HL-60 (cell line): ENCODE results near the gene ALK.

ENCODE experiments used
- DNase-seq, 2 experiments: peaks; one replicate each; pipeline ENCODE4 v3.0.0-alpha.2; 2010 to 2020; ENCODE audit warnings: low read depth in 1 of 2, low spot score in 1 of 2
- H3K27ac ChIP-seq: fragments of 250-450 bp; sonication (Bioruptor Pico); replicated peaks from 2 replicates; pipeline ENCODE4 v1.5.1; 2020; ENCODE audit warnings: mild to moderate bottlenecking, moderate library complexity
- H3K27me3 ChIP-seq: fragments of 250-450 bp; sonication (Bioruptor Pico); 2 replicates; pipeline ENCODE4 v1.5.1; 2021; ENCODE audit warnings: mild to moderate bottlenecking, moderate library complexity; ENCODE audit not compliant: insufficient read depth, poor library complexity, severe bottlenecking
- H3K4me3 ChIP-seq: replicated peaks from 2 replicates; pipeline ENCODE4 v1.5.1; 2011; ENCODE audit warnings: mild to moderate bottlenecking, control low read depth, low read length; ENCODE audit not compliant: insufficient read depth
- GABPA ChIP-seq: IDR thresholded peaks from 2 replicates; pipeline ENCODE4 v1.6.1; 2012; ENCODE audit warnings: low read depth
- POLR2AphosphoS5 ChIP-seq: IDR thresholded peaks from 2 replicates; pipeline ENCODE4 v1.6.1; 2012; ENCODE audit warnings: low read depth
- SPI1 ChIP-seq: IDR thresholded peaks from 2 replicates; pipeline ENCODE4 v1.6.1; 2012; ENCODE audit warnings: low read depth, mild to moderate bottlenecking, borderline replicate concordance
- TF ChIP-seq, protein P1 (sequence below): IDR thresholded peaks from 2 replicates; pipeline ENCODE4 v1.6.1; 2012; ENCODE audit warnings: low read depth; ENCODE audit not compliant: insufficient replicate concordance
- TF ChIP-seq, protein P2 (sequence below): IDR thresholded peaks from one replicate; pipeline ENCODE4 v1.5.1; 2011; ENCODE audit warnings: low read length, control low read depth, inconsistent platforms; ENCODE audit not compliant: insufficient read depth

ALK gene

DNA sequence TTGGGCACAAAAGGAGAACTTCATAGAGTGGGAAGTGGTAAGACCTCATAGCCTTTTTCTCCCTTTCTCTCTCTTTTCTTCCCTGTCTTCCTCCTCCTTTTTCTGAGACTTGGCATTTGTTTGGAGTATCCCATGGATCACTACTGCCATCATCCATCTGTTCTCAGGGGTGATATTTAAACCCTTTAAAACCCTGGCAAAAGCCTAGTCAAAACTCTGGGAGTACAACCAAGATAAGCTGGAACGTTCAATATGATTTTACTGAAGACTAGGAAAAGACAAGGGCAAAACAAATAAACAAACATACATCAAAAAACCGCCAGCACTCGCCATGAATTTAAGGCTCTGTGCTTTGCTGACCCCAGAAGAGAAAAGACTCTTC lies 552.7 kb downstream of the ALK start:
- TF ChIP-seq GABPA = no peak
- TF ChIP-seq, protein P1, sequence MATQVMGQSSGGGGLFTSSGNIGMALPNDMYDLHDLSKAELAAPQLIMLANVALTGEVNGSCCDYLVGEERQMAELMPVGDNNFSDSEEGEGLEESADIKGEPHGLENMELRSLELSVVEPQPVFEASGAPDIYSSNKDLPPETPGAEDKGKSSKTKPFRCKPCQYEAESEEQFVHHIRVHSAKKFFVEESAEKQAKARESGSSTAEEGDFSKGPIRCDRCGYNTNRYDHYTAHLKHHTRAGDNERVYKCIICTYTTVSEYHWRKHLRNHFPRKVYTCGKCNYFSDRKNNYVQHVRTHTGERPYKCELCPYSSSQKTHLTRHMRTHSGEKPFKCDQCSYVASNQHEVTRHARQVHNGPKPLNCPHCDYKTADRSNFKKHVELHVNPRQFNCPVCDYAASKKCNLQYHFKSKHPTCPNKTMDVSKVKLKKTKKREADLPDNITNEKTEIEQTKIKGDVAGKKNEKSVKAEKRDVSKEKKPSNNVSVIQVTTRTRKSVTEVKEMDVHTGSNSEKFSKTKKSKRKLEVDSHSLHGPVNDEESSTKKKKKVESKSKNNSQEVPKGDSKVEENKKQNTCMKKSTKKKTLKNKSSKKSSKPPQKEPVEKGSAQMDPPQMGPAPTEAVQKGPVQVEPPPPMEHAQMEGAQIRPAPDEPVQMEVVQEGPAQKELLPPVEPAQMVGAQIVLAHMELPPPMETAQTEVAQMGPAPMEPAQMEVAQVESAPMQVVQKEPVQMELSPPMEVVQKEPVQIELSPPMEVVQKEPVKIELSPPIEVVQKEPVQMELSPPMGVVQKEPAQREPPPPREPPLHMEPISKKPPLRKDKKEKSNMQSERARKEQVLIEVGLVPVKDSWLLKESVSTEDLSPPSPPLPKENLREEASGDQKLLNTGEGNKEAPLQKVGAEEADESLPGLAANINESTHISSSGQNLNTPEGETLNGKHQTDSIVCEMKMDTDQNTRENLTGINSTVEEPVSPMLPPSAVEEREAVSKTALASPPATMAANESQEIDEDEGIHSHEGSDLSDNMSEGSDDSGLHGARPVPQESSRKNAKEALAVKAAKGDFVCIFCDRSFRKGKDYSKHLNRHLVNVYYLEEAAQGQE = no peak
- TF ChIP-seq SPI1 = no peak
- TF ChIP-seq, protein P2, sequence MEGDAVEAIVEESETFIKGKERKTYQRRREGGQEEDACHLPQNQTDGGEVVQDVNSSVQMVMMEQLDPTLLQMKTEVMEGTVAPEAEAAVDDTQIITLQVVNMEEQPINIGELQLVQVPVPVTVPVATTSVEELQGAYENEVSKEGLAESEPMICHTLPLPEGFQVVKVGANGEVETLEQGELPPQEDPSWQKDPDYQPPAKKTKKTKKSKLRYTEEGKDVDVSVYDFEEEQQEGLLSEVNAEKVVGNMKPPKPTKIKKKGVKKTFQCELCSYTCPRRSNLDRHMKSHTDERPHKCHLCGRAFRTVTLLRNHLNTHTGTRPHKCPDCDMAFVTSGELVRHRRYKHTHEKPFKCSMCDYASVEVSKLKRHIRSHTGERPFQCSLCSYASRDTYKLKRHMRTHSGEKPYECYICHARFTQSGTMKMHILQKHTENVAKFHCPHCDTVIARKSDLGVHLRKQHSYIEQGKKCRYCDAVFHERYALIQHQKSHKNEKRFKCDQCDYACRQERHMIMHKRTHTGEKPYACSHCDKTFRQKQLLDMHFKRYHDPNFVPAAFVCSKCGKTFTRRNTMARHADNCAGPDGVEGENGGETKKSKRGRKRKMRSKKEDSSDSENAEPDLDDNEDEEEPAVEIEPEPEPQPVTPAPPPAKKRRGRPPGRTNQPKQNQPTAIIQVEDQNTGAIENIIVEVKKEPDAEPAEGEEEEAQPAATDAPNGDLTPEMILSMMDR = no peak
- no peak for TF ChIP-seq POLR2AphosphoS5
- no peak for DNase-seq
- H3K27me3 ChIP-seq = peaks cover 3% of the 10 kb centered on the region
- H3K4me3 ChIP-seq = no peak overlapping the region
- H3K27ac ChIP-seq = no peak overlapping the region

DNA sequence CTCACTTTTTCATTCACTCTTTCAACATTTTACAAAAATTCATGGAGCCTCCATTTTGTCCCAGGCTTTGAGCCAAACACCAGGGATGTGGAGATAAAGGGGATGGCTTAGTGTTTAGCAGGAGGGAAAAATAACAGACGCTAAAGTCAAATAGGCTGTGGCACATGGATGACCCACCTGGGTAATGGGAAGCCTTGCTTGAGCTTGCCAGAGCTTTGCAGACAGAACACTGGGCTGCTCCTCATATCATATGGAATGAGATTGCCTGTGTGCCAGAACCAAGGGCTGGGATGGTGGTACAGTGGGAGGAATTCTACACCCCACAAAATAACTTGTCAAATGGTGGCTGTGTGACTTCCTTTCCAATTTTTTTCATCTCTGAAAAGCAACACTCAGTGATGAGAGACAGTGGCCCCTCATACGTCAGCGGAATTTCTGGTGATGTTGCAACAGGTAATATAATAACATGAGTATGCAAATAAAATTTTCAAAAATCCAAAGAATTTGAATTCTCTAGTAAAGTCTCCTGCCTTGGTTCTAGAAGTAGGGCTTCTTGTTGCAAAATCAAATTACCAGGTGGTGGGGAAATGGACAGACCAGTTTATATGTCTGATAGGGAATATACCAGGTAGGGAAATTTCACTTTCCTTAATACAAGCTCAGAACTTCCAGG lies 553.3 kb downstream of the ALK start:
- Histone ChIP-seq H3K27me3 (no peaks in the 10 kb centered on the region), H3K27ac (no peak overlapping the region), H3K4me3 (no peak overlapping the region)
- no peak for TF ChIP-seq SPI1
- DNase-seq = no peak

DNA sequence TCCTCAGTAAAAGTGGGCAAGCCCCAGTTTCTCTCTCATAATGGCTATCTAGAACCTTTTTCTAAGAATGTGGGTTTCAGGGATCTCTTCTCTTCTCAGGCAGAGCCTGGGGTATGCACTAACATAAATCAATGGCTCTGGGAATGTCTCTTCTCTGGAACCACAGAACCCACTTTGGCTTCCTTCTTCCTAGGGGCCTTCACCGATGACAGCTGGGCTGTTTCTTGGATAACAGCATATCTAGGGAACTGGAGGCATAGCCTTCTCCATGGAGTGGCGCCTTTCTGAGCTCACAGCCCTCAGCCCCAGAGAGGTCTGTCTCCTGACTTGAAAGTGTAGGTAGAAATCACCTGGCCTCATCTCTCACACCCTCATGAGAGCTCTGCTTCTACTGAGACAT lies 558.3 kb downstream of the ALK start:
- DNase-seq = no peak
- Histone ChIP-seq H3K27me3 (no peaks in the 10 kb centered on the region), H3K27ac (no peak overlapping the region), H3K4me3 (no peak overlapping the region)
- TF ChIP-seq POLR2AphosphoS5 (no peak), GABPA (no peak), SPI1 (no peak)
- TF ChIP-seq, protein P2 = no peak
- TF ChIP-seq, protein P1 = no peak

DNA sequence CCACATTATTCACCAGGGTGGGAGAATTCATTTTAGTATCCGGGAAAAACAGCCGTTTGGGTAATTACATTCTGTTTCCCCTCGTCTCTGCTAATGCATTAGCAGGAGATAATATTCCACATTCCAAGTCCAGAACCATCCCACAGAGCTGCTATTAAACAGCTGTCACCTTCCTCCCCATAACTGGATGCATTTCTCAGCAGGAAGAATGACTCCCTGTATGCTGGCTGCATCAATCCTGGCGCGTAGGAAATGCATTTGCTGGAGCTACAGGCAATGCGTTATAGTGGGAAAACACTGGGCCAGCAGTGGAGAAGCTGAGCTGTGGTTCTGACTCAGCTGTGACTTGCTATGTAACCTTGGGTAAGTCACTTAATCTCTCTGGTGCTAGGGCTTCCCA lies 560.2 kb downstream of the ALK start:
- Histone ChIP-seq H3K27ac (no peak overlapping the region), H3K4me3 (no peak overlapping the region), H3K27me3 (no peaks in the 10 kb centered on the region)
- no peak for DNase-seq
- TF ChIP-seq POLR2AphosphoS5 = no peak
- no peak for TF ChIP-seq GABPA
- no peak for TF ChIP-seq SPI1
- TF ChIP-seq, protein P2 = no peak
- TF ChIP-seq, protein P1 = no peak
